HG03280 (cell line): ENCODE measurements around the gene WDR11.
"Not testable (repeated sequence)": the region's sequence is repeated elsewhere in the genome, so short reads cannot be mapped to it uniquely, and the experiment has no call there.

Experiments
- ATAC-seq: cut with Tn5 transposase; IDR thresholded peaks from one replicate; pipeline ENCODE4 v1.9.1; 2021; ENCODE audit warnings: mild to moderate bottlenecking, moderate library complexity; ENCODE audit not compliant: unreplicated experiment

WDR11 gene

DNA sequence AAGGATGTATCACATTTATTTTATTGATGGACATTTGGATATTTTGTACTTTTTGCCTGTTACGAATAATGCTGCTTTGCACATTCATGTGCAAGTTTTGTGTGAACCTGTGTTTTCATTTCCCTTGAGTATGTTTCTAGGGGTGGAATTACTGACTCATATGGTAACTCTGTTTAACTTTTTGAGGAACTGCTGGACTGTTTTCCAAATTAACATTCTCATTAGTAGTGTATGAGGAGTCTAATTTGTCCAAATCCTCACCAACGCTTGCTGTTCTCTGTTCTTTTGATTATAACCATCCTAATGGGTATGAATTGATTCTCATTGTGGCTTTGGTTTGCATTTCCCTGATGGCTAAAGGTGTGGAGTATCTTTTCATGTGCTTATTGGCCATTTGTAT is 3.2 kb downstream of the WDR11 start:
- ATAC-seq: no peak

- no peak for ATAC-seq
Measured at GRCh38 chr10:120861178-120861855, 10.2 kb downstream of the WDR11 start.

DNA sequence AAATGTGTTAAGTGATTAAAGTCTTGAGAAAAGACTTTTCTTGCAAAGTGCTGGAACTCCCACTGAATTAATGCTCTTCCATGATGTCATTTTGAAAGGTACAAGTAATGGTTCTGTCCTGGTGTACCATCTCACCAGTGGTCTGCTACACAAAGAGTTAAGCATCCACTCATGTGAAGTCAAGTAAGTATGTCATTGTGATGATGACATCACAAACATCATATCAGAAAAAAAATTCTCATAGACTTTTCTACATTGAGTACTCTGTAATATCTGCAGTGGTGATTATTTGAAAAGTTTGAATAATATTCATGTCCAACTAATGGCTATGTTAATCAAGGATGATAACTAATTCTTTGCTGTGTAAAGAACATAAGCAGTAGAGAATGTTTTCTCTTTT is 22.6 kb downstream of the WDR11 start:
- ATAC-seq: no peak

- no peak for ATAC-seq
Measured at GRCh38 chr10:120883071-120883470, 31.9 kb downstream of the WDR11 start.

DNA sequence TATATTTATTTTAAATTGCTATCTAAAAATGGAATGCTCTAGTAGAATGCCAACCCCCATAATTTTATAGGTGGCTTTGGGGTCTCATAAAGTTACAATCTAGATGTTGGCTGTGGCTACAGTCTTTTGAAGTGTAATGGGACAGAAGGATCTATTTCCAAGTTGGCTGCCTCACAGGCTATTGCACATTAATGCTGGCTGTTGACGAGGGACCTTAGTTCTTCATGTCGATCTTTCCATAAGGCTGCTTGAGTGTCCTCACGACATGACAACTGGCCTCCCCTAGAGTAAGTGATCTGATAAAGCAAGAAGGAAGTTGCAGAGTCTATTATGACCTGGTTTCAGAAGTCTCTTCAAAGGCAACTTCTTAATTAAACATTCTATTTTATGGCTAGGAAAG is 36.3 kb downstream of the WDR11 start:
- ATAC-seq: no peak

DNA sequence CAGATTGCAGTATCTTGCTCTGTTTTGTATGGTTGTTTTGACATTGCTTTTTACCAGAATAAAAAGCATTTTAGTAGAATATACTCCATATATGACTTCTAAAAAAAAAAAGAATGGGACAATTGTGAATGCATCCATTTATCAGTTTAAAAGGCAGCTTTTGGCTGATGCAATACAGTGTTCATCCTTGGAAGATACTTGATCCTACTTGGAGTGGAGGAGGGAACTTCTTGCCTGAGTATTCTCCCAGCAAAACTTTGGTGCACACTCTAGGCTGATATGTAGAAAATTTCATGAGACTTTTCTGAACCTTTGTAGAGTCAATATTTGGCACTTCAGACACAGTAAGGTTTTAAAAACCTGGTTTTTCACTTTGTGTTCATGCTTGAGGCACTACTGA is 40.2 kb downstream of the WDR11 start:
- ATAC-seq: no peak

DNA sequence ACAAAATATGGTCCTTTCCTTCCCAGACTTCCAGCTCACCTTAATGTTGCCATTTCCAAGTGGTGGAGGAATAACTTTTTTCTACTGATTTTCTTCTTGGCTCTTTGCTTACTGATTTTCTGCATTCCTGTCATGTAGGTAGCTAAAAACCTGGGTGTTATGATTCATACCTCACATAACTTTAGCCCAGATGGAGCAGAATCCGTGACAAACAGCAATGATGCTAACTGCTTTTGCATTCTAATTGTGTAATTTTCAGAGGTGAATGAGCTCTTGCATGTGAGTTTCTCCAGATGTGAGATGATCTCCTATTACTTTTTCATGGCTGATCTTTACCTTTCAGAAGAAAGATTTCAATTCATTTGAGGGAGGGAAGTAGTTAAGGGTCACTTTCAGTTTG is 43.4 kb downstream of the WDR11 start:
- ATAC-seq: no peak

DNA sequence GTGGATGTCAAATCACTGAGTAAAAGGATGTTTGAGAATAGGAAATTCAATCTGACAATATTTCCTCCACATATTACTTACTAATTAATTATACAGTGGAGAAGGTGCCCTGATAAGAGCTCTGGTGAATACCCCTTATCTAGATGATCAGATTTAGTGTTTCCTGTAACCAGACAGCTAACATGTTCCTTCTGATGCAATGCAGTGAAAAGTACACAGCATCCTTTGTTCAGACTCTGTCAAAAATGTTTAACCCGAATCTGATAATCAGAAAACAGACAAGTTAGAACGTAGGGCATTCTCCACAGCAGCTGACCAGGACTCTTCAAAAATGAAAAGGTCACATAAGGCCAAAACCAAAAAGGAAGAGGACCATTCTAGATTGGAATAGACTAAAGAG is 46.2 kb downstream of the WDR11 start:
- no peak for ATAC-seq

DNA sequence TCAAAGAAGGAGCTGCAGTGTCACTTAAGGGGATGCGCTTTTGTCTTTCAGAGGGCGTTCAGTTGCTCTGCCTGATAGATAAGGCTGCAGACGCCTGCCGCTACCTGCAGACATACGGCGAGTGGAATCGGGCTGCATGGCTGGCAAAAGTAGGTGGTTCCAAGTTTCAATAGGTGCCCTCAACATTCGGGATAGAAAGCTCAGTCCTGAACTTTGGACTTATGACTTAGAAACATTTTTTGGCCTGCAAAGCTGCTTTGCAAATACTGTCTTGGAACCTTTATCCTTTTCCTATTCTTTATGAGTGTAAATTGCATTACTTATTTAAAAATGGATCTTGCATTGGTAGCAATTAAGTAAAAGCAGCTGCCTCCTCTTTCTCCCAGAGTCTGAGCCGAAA is 54.1 kb downstream of the WDR11 start:
- no peak for ATAC-seq

GRCh38 chr10:120917521-120918250 is 66.5 kb downstream of the WDR11 start:
- no peak for ATAC-seq

DNA sequence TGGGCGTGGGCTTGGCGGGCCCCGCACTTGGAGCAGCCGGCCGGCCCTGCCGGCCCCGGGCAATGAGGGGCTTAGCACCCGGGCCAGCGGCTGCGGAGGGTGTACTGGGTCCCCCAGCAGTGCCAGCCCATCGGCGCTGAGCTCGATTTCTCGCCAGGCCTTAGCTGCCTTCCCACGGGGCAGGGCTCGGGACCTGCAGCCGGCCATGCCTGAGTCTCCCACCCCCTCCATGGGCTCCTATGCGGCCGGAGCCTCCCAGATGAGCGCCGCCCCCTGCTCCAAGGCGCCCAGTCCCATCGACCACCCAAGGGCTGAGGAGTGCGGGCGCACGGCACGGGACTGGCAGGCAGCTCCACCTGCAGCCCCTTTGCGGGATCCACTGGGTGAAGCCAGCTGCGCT is 72.7 kb downstream of the WDR11 start:
- not testable (repeated sequence) for ATAC-seq

DNA sequence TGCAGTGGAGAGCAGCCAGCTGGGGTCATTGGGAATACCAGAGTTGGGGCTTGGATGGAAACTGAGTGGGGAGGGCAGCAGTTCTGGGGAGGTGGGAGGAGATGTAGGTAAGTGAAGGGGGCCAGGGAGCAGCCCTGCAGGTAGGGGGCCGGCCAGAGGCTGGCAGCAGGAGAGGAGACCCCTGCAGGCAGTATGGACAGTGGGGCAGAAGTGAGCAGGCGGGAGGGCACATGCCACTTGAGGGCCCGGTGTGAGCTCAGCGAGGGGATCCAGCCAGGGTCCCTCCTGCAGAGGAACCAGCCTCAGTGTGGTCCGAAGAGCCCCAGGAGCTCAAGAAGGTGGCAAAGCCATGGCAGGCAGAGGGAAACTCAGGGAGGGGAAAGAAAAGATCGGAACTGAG is 75.4 kb downstream of the WDR11 start:
- ATAC-seq: no peak

DNA sequence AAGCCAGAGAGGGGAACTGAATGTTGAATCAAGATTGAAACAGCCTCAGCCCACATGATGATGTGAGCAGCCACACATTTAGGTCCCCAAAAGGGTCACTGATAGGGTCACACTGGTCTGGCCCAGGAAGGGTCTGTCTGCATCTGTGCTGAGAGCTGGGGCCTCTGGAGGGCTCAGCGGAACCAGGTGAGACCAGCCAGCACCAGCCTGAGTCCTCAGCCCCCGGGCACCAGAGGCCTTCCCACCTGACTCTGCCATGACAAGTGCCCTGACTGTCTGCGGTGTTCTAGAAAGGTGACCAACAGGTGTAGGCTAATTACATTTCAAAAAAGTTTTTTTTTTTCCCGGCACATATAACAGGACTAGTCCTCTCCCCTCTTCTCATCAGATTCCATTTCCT is 76.2 kb downstream of the WDR11 start:
- no peak for ATAC-seq

DNA sequence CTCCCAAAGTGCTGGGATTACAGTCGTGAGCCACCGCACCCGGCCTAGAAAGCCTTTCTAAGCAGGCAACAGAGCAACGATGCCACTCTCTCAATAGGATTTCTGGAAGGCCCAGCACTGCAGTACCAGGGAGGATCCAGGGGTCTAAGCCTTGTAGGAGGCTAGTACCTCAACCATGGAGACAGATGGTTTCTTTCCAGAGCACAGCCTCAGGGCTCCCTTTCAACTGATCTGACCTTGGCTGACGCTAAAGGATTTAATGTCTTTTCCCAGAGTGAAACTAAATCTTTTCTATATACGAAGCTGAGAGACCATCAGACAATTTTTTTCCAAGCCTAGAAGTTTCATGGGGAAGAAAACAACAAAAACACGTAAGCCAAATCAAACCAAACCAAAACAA is 78.0 kb downstream of the WDR11 start:
- no peak for ATAC-seq

GRCh38 chr10:120931423-120931822 is 80.3 kb downstream of the WDR11 start:
- ATAC-seq: no peak

GRCh38 chr10:120931999-120932398 is 80.8 kb downstream of the WDR11 start:
- no peak for ATAC-seq

DNA sequence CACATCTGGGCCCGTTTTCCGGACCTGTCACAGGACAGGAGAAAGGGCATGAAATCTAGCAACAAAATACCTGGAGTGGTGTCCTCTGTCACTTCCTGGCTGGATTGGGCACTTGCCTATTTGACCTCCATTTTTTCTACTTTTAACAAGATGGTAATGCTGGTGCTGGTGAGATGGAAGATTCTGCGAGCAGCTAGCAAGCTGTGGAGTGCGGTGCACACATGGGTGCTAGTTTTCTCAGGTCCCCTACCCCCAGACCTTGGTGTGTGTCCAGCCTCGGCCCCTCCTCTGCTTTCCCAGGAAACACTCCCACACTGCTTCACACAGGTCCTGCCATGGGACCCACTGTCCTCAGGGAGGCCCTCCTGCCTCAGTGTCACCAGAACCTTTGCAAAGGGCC is 87.7 kb downstream of the WDR11 start:
- no peak for ATAC-seq

DNA sequence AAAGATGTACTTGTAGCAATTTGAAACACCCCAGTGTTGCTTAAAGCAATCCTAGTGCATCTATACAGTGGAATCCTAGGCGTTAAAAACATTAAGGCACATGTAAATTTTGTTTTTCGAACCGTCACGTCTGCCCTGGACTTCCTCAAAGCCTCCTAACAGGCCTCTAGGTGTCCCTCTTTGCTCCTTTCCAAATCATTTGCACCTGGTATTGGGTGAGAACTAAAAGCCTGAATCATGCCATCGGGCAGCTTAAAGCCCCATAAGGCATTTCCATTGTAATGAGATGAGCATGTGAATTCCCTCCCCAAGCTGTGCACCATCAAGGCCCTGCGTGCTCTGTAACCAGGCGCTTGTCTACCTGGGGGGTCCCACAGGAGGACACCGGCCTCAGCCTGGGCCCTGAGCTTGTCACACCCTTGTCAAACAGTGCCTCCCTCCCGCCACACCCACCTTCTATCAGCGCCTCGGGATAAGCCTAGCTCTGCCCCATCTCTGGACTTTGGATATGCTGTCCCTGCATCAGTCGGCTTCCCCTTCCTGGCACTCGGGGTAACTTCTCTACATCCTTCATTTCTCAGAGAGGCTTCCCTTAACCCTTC is 89.2 kb downstream of the WDR11 start:
- no peak for ATAC-seq

- no peak for ATAC-seq
Measured at GRCh38 chr10:120941501-120941900, 90.3 kb downstream of the WDR11 start.

- peak; percentile 92 for ATAC-seq
Measured at GRCh38 chr10:120942806-120943413, 91.7 kb downstream of the WDR11 start.

DNA sequence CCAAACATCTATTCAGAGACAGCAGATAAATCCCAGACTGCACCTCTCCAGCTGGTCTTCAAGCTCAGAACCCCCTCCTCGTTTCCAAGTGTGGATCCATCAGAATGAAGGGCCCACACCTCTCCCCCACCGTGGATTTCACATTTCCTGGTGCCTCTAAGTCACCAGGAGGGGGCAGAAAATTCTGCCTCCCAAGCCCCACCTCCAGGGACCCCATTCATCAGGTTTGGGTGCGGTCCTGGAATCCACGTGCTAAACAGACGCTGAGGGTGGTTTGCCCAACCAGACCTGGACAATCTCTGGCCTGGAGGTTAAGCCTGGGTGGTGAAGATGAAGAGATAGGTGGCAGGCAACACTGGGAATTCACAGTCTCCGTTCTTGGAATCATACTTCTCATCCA is 92.4 kb downstream of the WDR11 start:
- ATAC-seq: no peak

DNA sequence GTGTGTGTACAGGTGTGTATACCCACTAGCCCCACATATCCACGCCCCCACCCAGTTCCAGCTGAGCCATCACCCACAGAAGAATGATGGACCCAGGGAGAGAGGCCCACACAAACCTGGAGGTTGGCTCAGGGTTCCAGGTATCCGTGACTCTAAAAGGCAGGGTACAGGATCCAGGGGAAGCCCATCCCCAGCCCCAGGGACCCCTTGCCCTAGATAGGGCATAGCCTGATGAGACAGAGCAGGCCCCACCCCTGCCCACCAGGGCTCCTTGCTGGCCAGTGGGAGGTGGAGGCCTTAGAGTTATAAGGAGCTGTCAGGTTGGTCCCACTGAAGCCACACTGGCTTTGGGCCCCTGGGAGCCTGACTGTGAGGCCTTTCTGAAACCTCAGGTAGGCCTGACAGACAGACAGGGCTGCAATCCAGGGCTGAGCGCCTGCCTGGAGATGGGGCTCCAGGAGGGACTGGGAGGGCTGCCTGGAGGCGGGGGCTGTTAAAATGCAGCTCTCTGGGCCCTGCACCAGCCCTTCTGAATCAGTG is 93.5 kb downstream of the WDR11 start:
- ATAC-seq: no peak
